GM21515 (cell line): Measurements from ENCODE around the gene VAMP8.
"Not testable (repeated sequence)": the region's sequence is repeated elsewhere in the genome, so short reads cannot be mapped to it uniquely, and the experiment has no call there.

ENCODE experiments used
- ATAC-seq: cut with Tn5 transposase; IDR thresholded peaks from one replicate; pipeline ENCODE4 v1.9.1; 2021; ENCODE audit not compliant: unreplicated experiment

The VAMP8 gene

GRCh38 chr2:85547089-85547858, 30.1 kb upstream of the VAMP8 start:
- ATAC-seq, result no peak

GRCh38 chr2:85547859-85548607, 29.4 kb upstream of the VAMP8 start:
- no peak for ATAC-seq

GRCh38 chr2:85548608-85548900, 28.8 kb upstream of the VAMP8 start:
- ATAC-seq, result no peak

GRCh38 chr2:85549095-85549494, 28.3 kb upstream of the VAMP8 start:
- ATAC-seq, result no peak

GRCh38 chr2:85549826-85550225, 27.6 kb upstream of the VAMP8 start:
- no peak for ATAC-seq

GRCh38 chr2:85550486-85550885, 26.9 kb upstream of the VAMP8 start:
- no peak for ATAC-seq

- no peak for ATAC-seq
Measured at GRCh38 chr2:85551698-85552678, 25.4 kb upstream of the VAMP8 start.

- ATAC-seq, result no peak
Measured at GRCh38 chr2:85553184-85553583, 24.2 kb upstream of the VAMP8 start.

- no peak for ATAC-seq
Measured at GRCh38 chr2:85554980-85555612, 22.3 kb upstream of the VAMP8 start.

- ATAC-seq, result no peak
Measured at GRCh38 chr2:85557130-85557529, 20.3 kb upstream of the VAMP8 start.

- ATAC-seq, result no peak
Measured at GRCh38 chr2:85558160-85558559, 19.2 kb upstream of the VAMP8 start.

GRCh38 chr2:85560403-85560726, 17.0 kb upstream of the VAMP8 start:
- ATAC-seq, result not testable (repeated sequence)

GRCh38 chr2:85560812-85561279, 16.5 kb upstream of the VAMP8 start:
- ATAC-seq, result no peak

- ATAC-seq, result peak; percentile 92
Measured at GRCh38 chr2:85561280-85562212, 15.8 kb upstream of the VAMP8 start, which contains the start of gene GGCX. Gene GGCX (minus strand): TSS chr2:85561493. CDS start chr2:85561428, 65 bp downstream.

- ATAC-seq, result no peak
Measured at GRCh38 chr2:85564144-85564563, 13.2 kb upstream of the VAMP8 start.

GRCh38 chr2:85566265-85566664, 11.1 kb upstream of the VAMP8 start:
- ATAC-seq, result no peak

- no peak for ATAC-seq
Measured at GRCh38 chr2:85575739-85576138, 1.6 kb upstream of the VAMP8 start.

- no peak for ATAC-seq
Measured at GRCh38 chr2:85577063-85577385, 362 bp upstream of the VAMP8 start.

GRCh38 chr2:85578243-85579180, 1.1 kb downstream of the VAMP8 start:
- ATAC-seq, result peak; percentile 40
